Measurements from ENCODE around the gene LPP.

- TF ChIP-seq CTCF (IDR thresholded peaks at IDR 0.05) = no peak
- TF ChIP-seq ZFX (IDR thresholded peaks at IDR 0.05; ENCODE audit: borderline replicate concordance) = no peak
Measured at GRCh38 chr3:188825901-188826300, 671.9 kb downstream of the LPP start.

All from 22Rv1 (cell line).